Psoas muscle (tissue), 8 donors: Measurements from ENCODE around the gene RPTOR. TPM values are rescaled to one million over a fixed set of nuclear protein-coding genes. Genes with fewer than 3 reads are reported as not detected.

Experiments
- ATAC-seq, 4 donors: fragments of 200-7000 bp; cut with Tn5 transposase; one replicate each; pipeline ENCODE4 v1.9.1; 2020; ENCODE audit warnings: moderate library complexity in 3 of 4, mild to moderate bottlenecking in 2 of 4
- DNase-seq, 2 donors: peaks; one replicate each; pipeline ENCODE4 v3.0.0-alpha.2; 2020
- H3K27ac ChIP-seq: fragments of 200-600 bp; one replicate; pipeline ENCODE4 v1.8.0; 2022
- H3K27me3 ChIP-seq, 3 donors: fragments of 200-600 bp in 1 of 3; one replicate each; pipeline versions ENCODE4 v1.6.1 to v1.8.0; 2013 to 2022; ENCODE audit warnings: low read length in 2 of 3, mild to moderate bottlenecking in 2 of 3, moderate library complexity in 1 of 3; ENCODE audit not compliant: insufficient read depth in 3 of 3
- H3K36me3 ChIP-seq, 2 donors: fragments of 200-600 bp in 1 of 2; one replicate each; pipeline versions ENCODE4 v1.6.1 to v1.8.0; 2013 to 2022; ENCODE audit warnings: low read depth in 1 of 2, mild to moderate bottlenecking in 1 of 2, moderate library complexity in 1 of 2; ENCODE audit not compliant: insufficient read depth in 1 of 2
- H3K4me1 ChIP-seq: fragments of 200-600 bp; one replicate; pipeline ENCODE4 v1.8.0; 2022
- H3K4me3 ChIP-seq: fragments of 200-600 bp; one replicate; pipeline ENCODE4 v1.8.0; 2022; ENCODE audit warnings: mild to moderate bottlenecking
- H3K9me3 ChIP-seq: fragments of 200-600 bp; one replicate; pipeline ENCODE4 v1.8.0; 2022
- WGBS, 3 donors: extraction: QIAGEN DNeasy Blood & Tissue Kit; methylation state at CpG; one replicate each; pipeline versions ENCODE4 v1.1.6 to v1.1.7; 2013; 5-methylcytosine and 5-hydroxymethylcytosine counted together
- intact Hi-C, 2 donors: fragments of 100-400 bp; cut with DNase I; formaldehyde crosslinking; loops; one replicate each; pipeline versions ENCODE4 v1.11.0 to v1.14.2; 2022
- polyA plus RNA-seq, 3 donors: library from polyadenylated mRNA; stranded (reverse); fragments of 200-250 nt; gene quantifications; one replicate each; pipeline ENCODE4 v1.2.3, GENCODE V29; 2013
- total RNA-seq, 4 donors: library from RNA; stranded (reverse); fragmentation: NEBNext Ultra II Directional in 2 of 4; extraction: Animal tissue kit (Norgen Biotek cat#: 25700) in 2 of 4; gene quantifications; one replicate each; pipeline versions ENCODE4 v1.2.1 to v1.2.4, GENCODE V29; 2021 to 2023
- TF ChIP-seq, protein P1 (sequence below): fragments of 200-600 bp; IDR thresholded peaks from one replicate; pipeline ENCODE4 v1.8.0; 2022; ENCODE audit warnings: antibody characterized with exemption
- donor health status: healthy with polysubstance abuse.
- donor health status: DM: no; HTN: no; CAD: no; lungs with moderate emphysema.
- donor health status: Bipolar disorder and iron deficiency.
- donor health status: healthy.
- donor health status: DM: yes; HTN: yes; CAD: no.
- donor health status: DM: no; HTN: no; CAD: no.
- donor health status: DM: no; HTN: no; CAD: no.
- donor health status: DM: yes; HTN: yes; CAD: no.

Gene RPTOR
- total and polyA plus RNA-seq, 7 donors = 13.6 to 82.2 (median 32.5) TPM

DNA sequence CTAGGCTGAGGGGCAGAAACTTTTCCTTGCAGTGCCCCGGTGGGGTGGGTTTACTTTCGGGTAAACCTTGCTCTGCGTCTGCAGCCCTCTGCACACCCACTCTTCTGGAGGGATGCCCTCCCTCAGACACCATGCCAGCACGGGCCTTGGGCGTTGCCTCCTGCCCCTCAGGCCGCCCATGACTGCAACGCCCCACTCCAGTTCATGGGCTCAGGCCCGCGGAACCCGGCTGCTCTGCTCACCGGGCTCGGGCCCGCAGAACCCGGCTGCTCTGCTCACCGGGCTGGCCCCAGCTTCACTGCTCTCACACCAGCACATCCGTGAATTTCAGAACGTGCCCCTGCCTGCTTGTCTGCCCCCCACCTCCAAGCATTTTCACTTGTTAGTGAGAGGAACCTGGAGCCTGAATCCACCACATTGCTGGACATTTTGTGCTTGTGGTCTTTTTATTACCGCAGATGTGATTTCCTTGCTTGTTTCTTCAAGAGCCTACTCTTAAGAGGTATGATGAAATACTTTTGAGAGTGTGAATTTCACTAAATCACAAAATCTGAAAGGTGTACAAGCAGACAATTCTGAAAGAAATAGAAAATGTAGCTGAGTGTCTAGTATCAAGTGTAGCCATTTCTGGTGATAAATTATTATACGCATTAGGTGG, 130.9 kb downstream of the RPTOR start:
- Histone ChIP-seq H3K27ac (no peak overlapping the region), H3K36me3 (no peaks in the 10 kb centered on the region), H3K4me3 (no peak overlapping the region), H3K9me3 (no peaks in the 10 kb centered on the region), H3K4me1 (no peaks in the 10 kb centered on the region), H3K27me3 (no peaks in the 10 kb centered on the region)
- DNase-seq = peak in 1 of 2 donors; percentile 35
- 84 to 92% (median 88%) methylated on average over 19 of the region's 19 CpGs for WGBS, 3 donors
- intact Hi-C loops = no loop called here
- no peak for ATAC-seq
- TF ChIP-seq, protein P1, sequence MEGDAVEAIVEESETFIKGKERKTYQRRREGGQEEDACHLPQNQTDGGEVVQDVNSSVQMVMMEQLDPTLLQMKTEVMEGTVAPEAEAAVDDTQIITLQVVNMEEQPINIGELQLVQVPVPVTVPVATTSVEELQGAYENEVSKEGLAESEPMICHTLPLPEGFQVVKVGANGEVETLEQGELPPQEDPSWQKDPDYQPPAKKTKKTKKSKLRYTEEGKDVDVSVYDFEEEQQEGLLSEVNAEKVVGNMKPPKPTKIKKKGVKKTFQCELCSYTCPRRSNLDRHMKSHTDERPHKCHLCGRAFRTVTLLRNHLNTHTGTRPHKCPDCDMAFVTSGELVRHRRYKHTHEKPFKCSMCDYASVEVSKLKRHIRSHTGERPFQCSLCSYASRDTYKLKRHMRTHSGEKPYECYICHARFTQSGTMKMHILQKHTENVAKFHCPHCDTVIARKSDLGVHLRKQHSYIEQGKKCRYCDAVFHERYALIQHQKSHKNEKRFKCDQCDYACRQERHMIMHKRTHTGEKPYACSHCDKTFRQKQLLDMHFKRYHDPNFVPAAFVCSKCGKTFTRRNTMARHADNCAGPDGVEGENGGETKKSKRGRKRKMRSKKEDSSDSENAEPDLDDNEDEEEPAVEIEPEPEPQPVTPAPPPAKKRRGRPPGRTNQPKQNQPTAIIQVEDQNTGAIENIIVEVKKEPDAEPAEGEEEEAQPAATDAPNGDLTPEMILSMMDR = no peak

GRCh38 chr17:80676096-80676466, 131.4 kb downstream of the RPTOR start:
- intact Hi-C loops = no loop called here
- H3K27ac ChIP-seq = no peak overlapping the region
- no peaks in the 10 kb centered on the region for H3K27me3 ChIP-seq
- ATAC-seq = no peak
- no peaks in the 10 kb centered on the region for H3K9me3 ChIP-seq
- no peak for DNase-seq
- TF ChIP-seq, protein P1 = no peak
- no peak overlapping the region for H3K4me3 ChIP-seq
- WGBS, 3 donors = 97 to 99% (median 98%) methylated on average over 7 of the region's 7 CpGs
- H3K4me1 ChIP-seq = no peaks in the 10 kb centered on the region
- H3K36me3 ChIP-seq = no peaks in the 10 kb centered on the region

- intact Hi-C loops = no loop called here
- Histone ChIP-seq H3K4me3 (no peak overlapping the region), H3K27me3 (no peaks in the 10 kb centered on the region), H3K36me3 (no peaks in the 10 kb centered on the region), H3K9me3 (no peaks in the 10 kb centered on the region), H3K4me1 (no peaks in the 10 kb centered on the region), H3K27ac (no peak overlapping the region)
- DNase-seq = no peak
- no peak for ATAC-seq
- TF ChIP-seq, protein P1 = no peak
- WGBS, 3 donors = 86 to 88% (median 88%) methylated on average over 9 of the region's 9 CpGs
Observed at GRCh38 chr17:80676564-80676963, 131.9 kb downstream of the RPTOR start.

DNA sequence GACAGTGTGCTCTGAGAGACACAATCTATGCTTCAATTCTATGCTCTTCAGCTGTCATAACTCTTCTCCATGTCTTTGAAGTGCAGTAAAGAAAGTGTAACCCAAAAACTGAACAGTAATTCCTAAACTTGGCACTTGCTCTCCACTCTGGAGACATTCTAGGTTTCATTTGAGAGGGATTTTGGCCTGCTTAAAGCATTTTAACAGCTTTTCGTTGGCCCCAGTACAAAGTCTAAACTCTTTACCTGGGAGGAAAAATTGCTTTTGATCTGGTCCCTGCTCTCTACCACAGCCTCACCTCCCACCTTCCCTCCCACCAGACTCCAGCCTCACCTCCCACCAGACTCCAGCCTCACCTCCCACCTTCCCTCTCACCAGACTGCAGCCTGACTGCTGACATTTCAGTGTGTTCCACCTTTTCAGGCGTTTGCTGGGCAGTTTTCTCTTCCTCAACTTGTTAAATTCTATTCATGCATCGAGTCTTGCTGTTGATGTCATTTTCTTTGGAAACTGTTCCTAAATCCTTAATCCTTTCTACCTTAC, 132.6 kb downstream of the RPTOR start:
- TF ChIP-seq, protein P1 = no peak
- WGBS, 3 donors = 85 to 88% (median 85%) methylated on average over 3 of the region's 3 CpGs
- Histone ChIP-seq H3K27ac (no peak overlapping the region), H3K27me3 (no peaks in the 10 kb centered on the region), H3K4me3 (no peak overlapping the region), H3K36me3 (no peaks in the 10 kb centered on the region), H3K4me1 (no peaks in the 10 kb centered on the region), H3K9me3 (no peaks in the 10 kb centered on the region)
- intact Hi-C loops = no loop called here
- DNase-seq (no peak), ATAC-seq (no peak)

GRCh38 chr17:80679816-80680215, 135.2 kb downstream of the RPTOR start:
- no peak overlapping the region for H3K4me3 ChIP-seq
- H3K9me3 ChIP-seq = no peaks in the 10 kb centered on the region
- no peaks in the 10 kb centered on the region for H3K36me3 ChIP-seq
- intact Hi-C loops = no loop called here
- no peak overlapping the region for H3K27ac ChIP-seq
- TF ChIP-seq, protein P1 = no peak
- DNase-seq = no peak
- no peak for ATAC-seq
- 90 to 94% (median 92%) methylated on average over 3 of the region's 3 CpGs for WGBS, 3 donors
- no peaks in the 10 kb centered on the region for H3K4me1 ChIP-seq
- H3K27me3 ChIP-seq = no peaks in the 10 kb centered on the region
